Astrocyte (in vitro differentiated cells and primary cell): ENCODE results near the gene FAF2. TPM values are rescaled to one million over a fixed set of nuclear protein-coding genes. Genes with fewer than 3 reads are reported as not detected.
A peak's percentile ranks its signal among the peaks of the same experiment; 100 is the strongest.

ENCODE experiments used
- DNase-seq: peaks from one replicate; pipeline ENCODE4 v3.0.0-alpha.2; 2010; ENCODE audit warnings: low read depth
- FAIRE-seq: peaks from 2 replicates; lab custom pipeline; 2011; peaks lifted over from hg19 to GRCh38; lab: Jason Lieb, UNC
- H2AFZ ChIP-seq: 2 replicates; pipeline ENCODE4 v1.6.0; 2012; ENCODE audit warnings: low read depth, low read length, inconsistent platforms
- H3K27ac ChIP-seq: 2 replicates; pipeline ENCODE4 v1.5.1; 2011; ENCODE audit warnings: low read depth, low read length, inconsistent platforms
- H3K27me3 ChIP-seq: 2 replicates; pipeline ENCODE4 v1.6.0; 2011; ENCODE audit warnings: low read length, inconsistent platforms; ENCODE audit not compliant: insufficient read depth
- H3K36me3 ChIP-seq: 2 replicates; pipeline ENCODE4 v1.5.1; 2011; ENCODE audit warnings: low read length, inconsistent platforms; ENCODE audit not compliant: insufficient read depth
- H3K4me1 ChIP-seq: 2 replicates; pipeline ENCODE4 v1.5.1; 2011; ENCODE audit warnings: low read length, inconsistent platforms; ENCODE audit not compliant: insufficient read depth
- H3K4me2 ChIP-seq: 2 replicates; pipeline ENCODE4 v1.6.0; 2012; ENCODE audit warnings: low read length, inconsistent platforms
- H3K4me3 ChIP-seq: 2 replicates; pipeline ENCODE4 v1.5.1; 2011; ENCODE audit warnings: low read depth, mild to moderate bottlenecking, low read length, inconsistent platforms; ENCODE audit not compliant: insufficient read depth
- H3K79me2 ChIP-seq: 2 replicates; pipeline ENCODE4 v1.6.0; 2012; ENCODE audit warnings: mild to moderate bottlenecking, low read length, inconsistent platforms; ENCODE audit not compliant: insufficient read depth
- H3K9ac ChIP-seq: 2 replicates; pipeline ENCODE4 v1.6.0; 2012; ENCODE audit warnings: mild to moderate bottlenecking, low read length, inconsistent platforms
- H3K9me3 ChIP-seq: 2 replicates; pipeline ENCODE4 v1.5.1; 2012; ENCODE audit warnings: low read depth, mild to moderate bottlenecking, low read length, inconsistent platforms; ENCODE audit not compliant: insufficient read depth
- H4K20me1 ChIP-seq: 2 replicates; pipeline ENCODE4 v1.6.0; 2012; ENCODE audit warnings: low read length, inconsistent platforms; ENCODE audit not compliant: insufficient read depth
- H3K27ac Mint-ChIP-seq: one replicate; pipeline ENCODE4 v1.8.0; 2021; ENCODE audit warnings: mild to moderate bottlenecking, mixed read lengths; ENCODE audit not compliant: unreplicated experiment
- H3K27me3 Mint-ChIP-seq: one replicate; pipeline ENCODE4 v1.8.0; 2021; ENCODE audit warnings: low read depth, mixed read lengths; ENCODE audit not compliant: unreplicated experiment
- H3K36me3 Mint-ChIP-seq: one replicate; pipeline ENCODE4 v1.8.0; 2021; ENCODE audit warnings: low read depth, mixed read lengths; ENCODE audit not compliant: unreplicated experiment
- H3K4me1 Mint-ChIP-seq: one replicate; pipeline ENCODE4 v1.8.0; 2021; ENCODE audit warnings: low read depth, mixed read lengths; ENCODE audit not compliant: unreplicated experiment
- H3K4me3 Mint-ChIP-seq: one replicate; pipeline ENCODE4 v1.8.0; 2021; ENCODE audit warnings: mild to moderate bottlenecking, moderate library complexity, mixed read lengths; ENCODE audit not compliant: unreplicated experiment
- H3K9me3 Mint-ChIP-seq: one replicate; pipeline ENCODE4 v1.8.0; 2021; ENCODE audit warnings: mild to moderate bottlenecking, mixed read lengths; ENCODE audit not compliant: unreplicated experiment
- EZH2 ChIP-seq: IDR thresholded peaks from 2 replicates; pipeline ENCODE4 v1.6.1; 2012; ENCODE audit warnings: mild to moderate bottlenecking, low read length, inconsistent platforms; ENCODE audit not compliant: insufficient read depth
- total RNA-seq: library from RNA; stranded (reverse); gene quantifications from 2 replicates; pipeline ENCODE4 v1.2.1, GENCODE V29; 2021
- TF ChIP-seq, protein P1 (sequence below): IDR thresholded peaks from 2 replicates; pipeline ENCODE4 v1.5.1; 2011; ENCODE audit warnings: low read depth, mild to moderate bottlenecking, inconsistent platforms, low read length, moderate library complexity; ENCODE audit not compliant: insufficient read depth

The FAF2 gene
- total RNA-seq, 1 donor from 2014 or later = 56.2 TPM

DNA sequence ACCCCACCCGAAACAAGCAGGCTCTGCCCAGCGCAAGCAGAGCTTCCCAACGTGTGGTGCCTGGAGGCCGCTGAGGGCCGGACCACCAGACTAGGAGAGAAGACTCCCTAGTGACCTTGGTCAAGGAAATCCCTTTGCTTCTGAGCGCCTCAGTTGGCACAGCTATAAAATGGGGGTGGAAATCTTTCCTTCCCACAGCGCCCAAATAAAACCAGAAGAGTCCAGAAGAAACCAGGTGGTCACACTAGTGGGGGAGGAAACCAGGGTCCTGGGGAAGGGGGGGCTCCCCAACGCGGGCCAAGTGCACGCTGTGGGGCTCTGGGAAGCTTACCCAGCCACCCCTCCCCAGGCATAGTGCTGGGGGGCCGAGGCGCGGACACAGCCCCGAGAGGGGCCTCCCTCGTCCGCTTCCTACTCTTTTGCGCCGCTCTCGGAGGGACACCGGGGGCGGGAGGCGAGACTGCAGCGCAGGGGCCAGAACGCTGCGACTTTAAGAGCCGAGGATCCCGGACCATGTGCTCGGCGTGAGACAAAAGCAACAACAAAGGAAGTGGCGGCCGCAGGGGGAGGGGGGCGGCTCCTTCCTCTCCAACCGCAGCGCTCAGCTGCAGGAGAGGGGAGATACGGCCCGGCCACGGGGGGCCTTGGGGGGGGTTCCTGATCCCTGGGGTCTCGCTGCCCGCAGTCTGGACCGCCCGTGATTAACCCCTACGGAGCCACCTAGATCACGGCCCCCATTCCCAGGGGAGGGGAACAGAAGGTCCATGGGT lies 88.1 kb downstream of the FAF2 start:
- Histone ChIP-seq H3K9me3 (no peaks in the 10 kb centered on the region), H3K4me2 (peak overlapping the region; percentile 91), H3K79me2 (peaks cover 52% of the 10 kb centered on the region), H3K4me3 (peak overlapping the region; percentile 88), H3K4me1 (peaks cover 29% of the 10 kb centered on the region), H3K9ac (peak overlapping the region; percentile 91), H3K27ac (peak overlapping the region; percentile 90), H4K20me1 (peaks cover 43% of the 10 kb centered on the region), H3K36me3 (no peaks in the 10 kb centered on the region), H2AFZ (peak overlapping the region; percentile 9), H3K27me3 (no peaks in the 10 kb centered on the region)
- Mint-ChIP-seq H3K9me3 (no peaks in the 10 kb centered on the region), H3K4me1 (peaks cover 27% of the 10 kb centered on the region), H3K36me3 (peaks cover 5% of the 10 kb centered on the region), H3K27ac (peak overlapping the region; percentile 75), H3K4me3 (peak overlapping the region; percentile 94), H3K27me3 (no peaks in the 10 kb centered on the region)
- peak; percentile 65 for DNase-seq
- FAIRE-seq = no peak
- TF ChIP-seq, protein P1, sequence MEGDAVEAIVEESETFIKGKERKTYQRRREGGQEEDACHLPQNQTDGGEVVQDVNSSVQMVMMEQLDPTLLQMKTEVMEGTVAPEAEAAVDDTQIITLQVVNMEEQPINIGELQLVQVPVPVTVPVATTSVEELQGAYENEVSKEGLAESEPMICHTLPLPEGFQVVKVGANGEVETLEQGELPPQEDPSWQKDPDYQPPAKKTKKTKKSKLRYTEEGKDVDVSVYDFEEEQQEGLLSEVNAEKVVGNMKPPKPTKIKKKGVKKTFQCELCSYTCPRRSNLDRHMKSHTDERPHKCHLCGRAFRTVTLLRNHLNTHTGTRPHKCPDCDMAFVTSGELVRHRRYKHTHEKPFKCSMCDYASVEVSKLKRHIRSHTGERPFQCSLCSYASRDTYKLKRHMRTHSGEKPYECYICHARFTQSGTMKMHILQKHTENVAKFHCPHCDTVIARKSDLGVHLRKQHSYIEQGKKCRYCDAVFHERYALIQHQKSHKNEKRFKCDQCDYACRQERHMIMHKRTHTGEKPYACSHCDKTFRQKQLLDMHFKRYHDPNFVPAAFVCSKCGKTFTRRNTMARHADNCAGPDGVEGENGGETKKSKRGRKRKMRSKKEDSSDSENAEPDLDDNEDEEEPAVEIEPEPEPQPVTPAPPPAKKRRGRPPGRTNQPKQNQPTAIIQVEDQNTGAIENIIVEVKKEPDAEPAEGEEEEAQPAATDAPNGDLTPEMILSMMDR = no peak
- no peak for TF ChIP-seq EZH2

GRCh38 chr5:176536902-176537553 lies 88.8 kb downstream of the FAF2 start, which contains the start of gene RNF44:
TSS of gene RNF44 (minus strand) at chr5:176537402. CDS start at chr5:176532472, 4,930 bp downstream.
- no peaks in the 10 kb centered on the region for H3K9me3 ChIP-seq
- peak within 1 kb of the TSS; percentile 88 for H3K4me3 ChIP-seq
- FAIRE-seq = no peak
- no peaks in the 10 kb centered on the region for H3K27me3 ChIP-seq
- Mint-ChIP-seq H3K36me3 (peaks cover 5% of the 10 kb centered on the region), H3K4me3 (peak within 1 kb of the TSS; percentile 96), H3K4me1 (peaks cover 31% of the 10 kb centered on the region), H3K27ac (peak within 1 kb of the TSS; percentile 98), H3K27me3 (no peaks in the 10 kb centered on the region), H3K9me3 (no peaks in the 10 kb centered on the region)
- H3K79me2 ChIP-seq = peaks cover 45% of the 10 kb centered on the region
- H4K20me1 ChIP-seq = peaks cover 36% of the 10 kb centered on the region
- H3K4me1 ChIP-seq = peaks cover 35% of the 10 kb centered on the region
- H3K27ac ChIP-seq = peak within 1 kb of the TSS; percentile 90
- H3K36me3 ChIP-seq = no peaks in the 10 kb centered on the region
- peak within 1 kb of the TSS; percentile 90 for H2AFZ ChIP-seq
- peak within 1 kb of the TSS; percentile 91 for H3K9ac ChIP-seq
- DNase-seq = peak; percentile 93
- TF ChIP-seq, protein P1 = no peak
- TF ChIP-seq EZH2 = no peak
- H3K4me2 ChIP-seq = peak within 1 kb of the TSS; percentile 91
